NCI-H69 (cell line): ENCODE measurements around the gene LIMS2.

Experiments
- DNase-seq: peaks from one replicate; lab custom pipeline; 2025; lab: John Stamatoyannopoulos, UW

LIMS2 gene

GRCh38 chr2:127622561-127623387, 52.6 kb downstream of the LIMS2 start:
- no peak for DNase-seq

- no peak for DNase-seq
Observed at GRCh38 chr2:127621981-127622431, 53.3 kb downstream of the LIMS2 start.

GRCh38 chr2:127620866-127621265, 54.5 kb downstream of the LIMS2 start:
- no peak for DNase-seq

GRCh38 chr2:127619877-127620705, 55.2 kb downstream of the LIMS2 start:
- no peak for DNase-seq

GRCh38 chr2:127619203-127619590, 56.1 kb downstream of the LIMS2 start:
- no peak for DNase-seq

- no peak for DNase-seq
Observed at GRCh38 chr2:127618551-127619202, 56.7 kb downstream of the LIMS2 start.

GRCh38 chr2:127615511-127616166, 59.7 kb downstream of the LIMS2 start:
- DNase-seq, result no peak

- no peak for DNase-seq
Observed at GRCh38 chr2:127614731-127615130, 60.6 kb downstream of the LIMS2 start.

- no peak for DNase-seq
Observed at GRCh38 chr2:127614246-127614645, 61.1 kb downstream of the LIMS2 start.

GRCh38 chr2:127612111-127612822, 63.1 kb downstream of the LIMS2 start:
- no peak for DNase-seq

GRCh38 chr2:127611076-127611925, 64.0 kb downstream of the LIMS2 start:
- DNase-seq, result no peak

- DNase-seq, result no peak
Observed at GRCh38 chr2:127610561-127610960, 64.8 kb downstream of the LIMS2 start.

GRCh38 chr2:127609818-127610217, 65.5 kb downstream of the LIMS2 start:
- no peak for DNase-seq

- DNase-seq, result no peak
Observed at GRCh38 chr2:127609031-127609751, 66.1 kb downstream of the LIMS2 start.

GRCh38 chr2:127608061-127609030, 67.0 kb downstream of the LIMS2 start:
- DNase-seq, result no peak

- DNase-seq, result no peak
Observed at GRCh38 chr2:127607399-127607908, 67.9 kb downstream of the LIMS2 start.

- DNase-seq, result no peak
Observed at GRCh38 chr2:127606625-127607398, 68.5 kb downstream of the LIMS2 start.
